Pancreas (tissue), 10 donors: Measurements from ENCODE around the gene SETD4. TPM values are rescaled to one million over a fixed set of nuclear protein-coding genes. Genes with fewer than 3 reads are reported as not detected.

Source experiments
- ATAC-seq, 4 donors: fragments of 200-7000 bp; cut with Tn5 transposase; one replicate each; pipeline versions ENCODE4 v1.8.0 to v1.9.1; 2020; ENCODE audit warnings: mild to moderate bottlenecking in 4 of 4, moderate library complexity in 4 of 4
- DNase-seq, 6 donors: peaks; one replicate each; pipeline ENCODE4 v3.0.0-alpha.2; 2020
- FAIRE-seq: peaks from 2 replicates; lab custom pipeline; 2012; peaks lifted over from hg19 to GRCh38; lab: Jason Lieb, UNC
- H3K27ac ChIP-seq, 4 donors: fragments of 200-600 bp; sonication (generic); 1 replicate in 3 of 4; 2 replicates in 1 of 4; pipeline versions ENCODE4 v1.5.0 to v1.8.0; 2020
- H3K27me3 ChIP-seq, 4 donors: fragments of 200-600 bp; one replicate each; pipeline ENCODE4 v1.8.0; 2021
- H3K36me3 ChIP-seq, 3 donors: fragments of 200-600 bp; sonication (generic) in 1 of 3; one replicate each; pipeline versions ENCODE4 v1.5.0 to v1.8.0; 2020 to 2021
- H3K4me1 ChIP-seq, 3 donors: fragments of 200-600 bp; one replicate each; pipeline ENCODE4 v1.8.0; 2021
- H3K4me3 ChIP-seq, 4 donors: fragments of 200-600 bp; sonication (generic) in 2 of 4; one replicate each; pipeline versions ENCODE4 v1.5.0 to v1.8.0; 2020 to 2021
- H3K9me3 ChIP-seq, 4 donors: fragments of 200-600 bp; one replicate each; pipeline ENCODE4 v1.8.0; 2021
- WGBS, 2 donors: extraction: QIAGEN DNeasy Blood & Tissue Kit; methylation state at CpG; one replicate each; pipeline ENCODE4 v1.1.7; 2013; 5-methylcytosine and 5-hydroxymethylcytosine counted together
- intact Hi-C, 3 donors: fragments of 100-400 bp; cut with DNase I; formaldehyde crosslinking; loops; one replicate each; pipeline versions ENCODE4 v1.11.1 to v1.14.2; 2022
- polyA plus RNA-seq, 2 donors: library from polyadenylated mRNA; stranded (reverse); fragments of 200-250 nt; gene quantifications; one replicate each; pipeline ENCODE4 v1.2.3, GENCODE V29; 2013
- total RNA-seq, 6 donors: library from RNA; stranded (reverse); fragmentation: NEBNext Ultra II Directional in 4 of 6; extraction: Animal tissue kit (Norgen Biotek cat#: 25700) in 4 of 6; gene quantifications; one replicate each; pipeline versions ENCODE4 v1.2.1 to v1.2.4, GENCODE V29; 2021 to 2023
- TF ChIP-seq, protein P1 (sequence below), 4 donors: fragments of 200-600 bp; sonication (generic) in 3 of 4; IDR thresholded peaks; one replicate each; pipeline versions ENCODE4 v1.5.0 to v1.8.0; 2021; ENCODE audit warnings: antibody characterized with exemption in 4 of 4
- donor health status: healthy with polysubstance abuse.
- donor health status: DM: no; HTN: no; CAD: no; lungs with moderate emphysema.
- donor health status: DM: no; HTN: no; CAD: no.
- donor health status: control.
- donor health status: control.
- donor health status: Bipolar disorder and iron deficiency.
- donor health status: DM: yes; HTN: yes; CAD: no.
- donor health status: DM: no; HTN: no; CAD: no.
- donor health status: DM: no; HTN: no; CAD: no.
- donor health status: DM: yes; HTN: yes; CAD: no.

SETD4 gene
- total and polyA plus RNA-seq, 8 donors: 5.7 to 16.8 (median 8.7) TPM

- Histone ChIP-seq H3K9me3 (no peaks in the 10 kb centered on the region), H3K27ac (no peak overlapping the region), H3K27me3 (no peaks in the 10 kb centered on the region), H3K4me3 (no peak overlapping the region), H3K4me1 (no peaks in the 10 kb centered on the region), H3K36me3 (no peaks in the 10 kb centered on the region)
- DNase-seq (peak; percentile 51 to 83 (median 73)), ATAC-seq (peak; percentile 93 to 99 (median 97)), FAIRE-seq (no peak)
- 20 to 22% methylated on average over 25 of the region's 25 CpGs for WGBS, 2 donors
- TF ChIP-seq, protein P1, sequence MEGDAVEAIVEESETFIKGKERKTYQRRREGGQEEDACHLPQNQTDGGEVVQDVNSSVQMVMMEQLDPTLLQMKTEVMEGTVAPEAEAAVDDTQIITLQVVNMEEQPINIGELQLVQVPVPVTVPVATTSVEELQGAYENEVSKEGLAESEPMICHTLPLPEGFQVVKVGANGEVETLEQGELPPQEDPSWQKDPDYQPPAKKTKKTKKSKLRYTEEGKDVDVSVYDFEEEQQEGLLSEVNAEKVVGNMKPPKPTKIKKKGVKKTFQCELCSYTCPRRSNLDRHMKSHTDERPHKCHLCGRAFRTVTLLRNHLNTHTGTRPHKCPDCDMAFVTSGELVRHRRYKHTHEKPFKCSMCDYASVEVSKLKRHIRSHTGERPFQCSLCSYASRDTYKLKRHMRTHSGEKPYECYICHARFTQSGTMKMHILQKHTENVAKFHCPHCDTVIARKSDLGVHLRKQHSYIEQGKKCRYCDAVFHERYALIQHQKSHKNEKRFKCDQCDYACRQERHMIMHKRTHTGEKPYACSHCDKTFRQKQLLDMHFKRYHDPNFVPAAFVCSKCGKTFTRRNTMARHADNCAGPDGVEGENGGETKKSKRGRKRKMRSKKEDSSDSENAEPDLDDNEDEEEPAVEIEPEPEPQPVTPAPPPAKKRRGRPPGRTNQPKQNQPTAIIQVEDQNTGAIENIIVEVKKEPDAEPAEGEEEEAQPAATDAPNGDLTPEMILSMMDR (IDR thresholded peaks at IDR 0.05): peak; percentile 84 to 95 (median 92)
- intact Hi-C loops: no loop called here
Measured at GRCh38 chr21:36028127-36029069, 31.9 kb downstream of the SETD4 start.

- no peak for ATAC-seq
- DNase-seq: no peak
- Histone ChIP-seq H3K9me3 (no peaks in the 10 kb centered on the region), H3K27ac (no peak overlapping the region), H3K27me3 (no peaks in the 10 kb centered on the region), H3K4me3 (no peak overlapping the region), H3K4me1 (no peaks in the 10 kb centered on the region), H3K36me3 (no peaks in the 10 kb centered on the region)
- TF ChIP-seq, protein P1 (IDR thresholded peaks at IDR 0.05): no peak
- intact Hi-C loops: no loop called here
- no peak for FAIRE-seq
- WGBS, 2 donors: 79 to 86% methylated on average over 5 of the region's 5 CpGs
Measured at GRCh38 chr21:36027347-36027746, 33.0 kb downstream of the SETD4 start.

DNA sequence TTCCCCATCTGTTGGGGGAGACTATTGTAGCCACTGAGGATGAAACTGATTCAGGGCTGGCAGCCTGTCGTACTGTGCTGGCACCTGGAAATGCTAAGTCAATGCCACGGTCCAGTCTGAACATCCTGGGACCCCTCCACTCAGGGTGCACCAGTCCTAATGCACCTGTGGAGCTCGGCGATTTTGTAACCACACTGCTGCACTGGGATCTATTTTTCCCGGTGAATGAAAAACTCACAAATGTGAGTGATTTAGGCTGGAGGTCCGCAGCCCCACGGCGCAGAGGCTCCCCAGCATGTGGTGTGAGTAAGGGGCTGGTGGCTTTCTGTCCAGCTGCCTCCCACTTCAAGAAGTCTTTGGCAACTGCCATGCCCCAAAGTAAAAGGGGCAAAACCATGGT lies 35.5 kb downstream of the SETD4 start:
- Histone ChIP-seq H3K4me1 (no peaks in the 10 kb centered on the region), H3K4me3 (no peak overlapping the region), H3K36me3 (no peaks in the 10 kb centered on the region), H3K27me3 (no peaks in the 10 kb centered on the region), H3K27ac (no peak overlapping the region), H3K9me3 (no peaks in the 10 kb centered on the region)
- intact Hi-C loops: no loop called here
- TF ChIP-seq, protein P1 (IDR thresholded peaks at IDR 0.05): no peak
- no peak for FAIRE-seq
- DNase-seq: no peak
- no peak for ATAC-seq
- 86% methylated on average over 8 of the region's 8 CpGs for WGBS, 2 donors

DNA sequence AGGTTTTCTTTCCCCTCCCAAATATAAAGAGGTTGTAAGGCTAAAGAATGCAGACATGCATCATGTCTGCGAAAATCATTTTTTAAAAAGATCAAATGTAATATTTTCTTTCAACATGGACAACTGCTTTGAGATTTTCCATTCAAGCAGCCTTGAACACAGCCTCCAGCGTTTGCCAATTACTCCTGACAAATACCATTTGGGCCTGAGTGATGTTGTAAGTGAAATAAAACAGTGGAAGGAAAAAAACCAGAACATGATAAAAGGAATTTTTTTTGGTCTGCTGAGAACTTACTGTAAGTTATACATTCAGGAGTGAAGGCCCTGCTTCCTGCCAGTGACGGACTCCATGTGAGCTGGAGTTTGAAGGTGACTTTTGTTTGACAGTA lies 37.2 kb downstream of the SETD4 start:
- ATAC-seq: no peak
- Histone ChIP-seq H3K4me1 (no peaks in the 10 kb centered on the region), H3K27ac (no peak overlapping the region), H3K4me3 (no peak overlapping the region), H3K9me3 (no peaks in the 10 kb centered on the region), H3K36me3 (no peaks in the 10 kb centered on the region), H3K27me3 (no peaks in the 10 kb centered on the region)
- 60 to 70% methylated on average over 3 of the region's 3 CpGs for whole genome bisulfite sequencing, 2 donors
- FAIRE-seq: no peak
- DNase-seq: no peak
- intact Hi-C loops: no loop called here
- TF ChIP-seq, protein P1 (IDR thresholded peaks at IDR 0.05): no peak
